ENCODE measurements around the gene CDH5.

- TF ChIP-seq CTCF (IDR thresholded peaks at IDR 0.05) (no peak), POLR2A (IDR thresholded peaks at IDR 0.05) (no peak)
Observed at GRCh38 chr16:66416136-66416535, 49.6 kb downstream of the CDH5 start.
